Skeletal muscle satellite cell (primary cell): ENCODE measurements around the gene FTSJ1.
"Not testable (repeated sequence)": the region's sequence is repeated elsewhere in the genome, so short reads cannot be mapped to it uniquely, and the experiment has no call there.

Source experiments
- H3K27me3 ChIP-seq: 2 replicates; pipeline ENCODE4 v1.7.0; 2013; ENCODE audit warnings: low read length; ENCODE audit not compliant: control insufficient read depth, insufficient read depth
- H3K36me3 ChIP-seq: 2 replicates; pipeline ENCODE4 v1.7.0; 2013; ENCODE audit warnings: mild to moderate bottlenecking, control low read depth, low read length; ENCODE audit not compliant: insufficient read depth
- H3K4me1 ChIP-seq: 2 replicates; pipeline ENCODE4 v1.7.0; 2013; ENCODE audit warnings: low read length; ENCODE audit not compliant: control insufficient read depth, insufficient read depth
- H3K4me2 ChIP-seq: 2 replicates; pipeline ENCODE4 v1.7.0; 2013; ENCODE audit warnings: mild to moderate bottlenecking, low read length
- H3K4me3 ChIP-seq: 2 replicates; pipeline ENCODE4 v1.7.0; 2013; ENCODE audit warnings: low read length
- H3K9ac ChIP-seq: 2 replicates; pipeline ENCODE4 v1.7.0; 2013; ENCODE audit warnings: mild to moderate bottlenecking, low read depth, low read length, moderate library complexity
- H3K9me3 ChIP-seq: replicated peaks from 2 replicates; pipeline ENCODE4 v1.7.0; 2013; ENCODE audit warnings: mild to moderate bottlenecking, control low read depth, low read length

The FTSJ1 gene

DNA sequence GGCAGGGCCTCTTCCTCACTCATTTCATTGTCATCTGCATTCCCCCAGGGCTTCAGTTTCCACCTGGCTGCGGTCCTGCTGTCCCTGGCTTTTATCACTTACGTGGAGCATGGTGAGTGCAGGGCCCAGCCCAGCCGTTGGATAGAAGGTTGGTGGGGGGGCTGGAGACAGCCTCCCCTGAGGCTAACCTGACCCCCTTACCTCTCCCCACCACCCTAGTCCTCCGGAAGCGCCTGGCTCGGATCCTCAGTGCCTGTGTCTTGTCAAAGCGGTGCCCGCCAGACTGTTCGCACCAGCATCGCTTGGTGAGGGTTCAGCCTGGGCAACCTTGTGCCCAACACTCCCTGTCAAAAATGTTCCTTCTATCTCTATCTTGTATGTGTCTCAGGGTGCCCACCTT lies 39.8 kb downstream of the FTSJ1 start:
- Histone ChIP-seq H3K27me3 (no peaks in the 10 kb centered on the region), H3K4me2 (no peak overlapping the region), H3K4me1 (no peaks in the 10 kb centered on the region), H3K9me3 (peaks cover 4% of the 10 kb centered on the region), H3K36me3 (peaks cover 23% of the 10 kb centered on the region), H3K9ac (no peak overlapping the region), H3K4me3 (no peak overlapping the region)

GRCh38 chrX:48516285-48516684 lies 40.3 kb downstream of the FTSJ1 start:
- Histone ChIP-seq H3K4me2 (no peak overlapping the region), H3K4me1 (no peaks in the 10 kb centered on the region), H3K9me3 (peaks cover 4% of the 10 kb centered on the region), H3K27me3 (no peaks in the 10 kb centered on the region), H3K36me3 (peaks cover 23% of the 10 kb centered on the region), H3K4me3 (no peak overlapping the region), H3K9ac (no peak overlapping the region)

GRCh38 chrX:48516987-48517386 lies 41.0 kb downstream of the FTSJ1 start:
- no peaks in the 10 kb centered on the region for H3K27me3 ChIP-seq
- no peak overlapping the region for H3K9ac ChIP-seq

DNA sequence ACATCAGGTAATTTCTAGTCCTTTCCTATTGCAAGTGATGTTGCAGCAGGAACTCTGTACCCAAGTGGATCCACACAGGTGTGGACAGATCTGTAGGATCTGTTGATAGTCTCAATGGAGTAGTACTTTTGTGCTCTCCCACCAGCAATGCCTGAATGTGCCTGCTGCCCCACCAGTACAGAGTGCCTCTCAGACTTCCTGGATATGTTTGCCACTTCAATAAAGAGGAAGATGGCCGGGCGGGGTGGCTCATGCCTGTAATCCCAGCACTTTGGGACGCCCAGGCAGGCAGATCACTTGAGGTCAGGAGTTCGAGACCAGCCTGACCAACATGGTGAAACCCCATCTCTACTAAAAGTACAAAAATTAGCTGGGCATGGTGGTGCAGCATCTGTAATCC lies 43.5 kb downstream of the FTSJ1 start:
- H3K27me3 ChIP-seq, H3K4me3 ChIP-seq, H3K4me1 ChIP-seq, H3K4me2 ChIP-seq, H3K9me3 ChIP-seq, H3K9ac ChIP-seq: not testable (repeated sequence)
- H3K36me3 ChIP-seq = peaks cover 23% of the 10 kb centered on the region

More at GRCh38 chrX:48516987-48517386, 41.0 kb downstream of the FTSJ1 start:
- no peak overlapping the region for H3K4me3 ChIP-seq
- H3K4me1 ChIP-seq = no peaks in the 10 kb centered on the region
- peaks cover 4% of the 10 kb centered on the region for H3K9me3 ChIP-seq
- H3K4me2 ChIP-seq = no peak overlapping the region
- peaks cover 23% of the 10 kb centered on the region for H3K36me3 ChIP-seq

- H3K9me3 ChIP-seq = peaks cover under 1% of the 10 kb centered on the region
Measured at GRCh38 chrX:48520455-48520854, 44.5 kb downstream of the FTSJ1 start.

DNA sequence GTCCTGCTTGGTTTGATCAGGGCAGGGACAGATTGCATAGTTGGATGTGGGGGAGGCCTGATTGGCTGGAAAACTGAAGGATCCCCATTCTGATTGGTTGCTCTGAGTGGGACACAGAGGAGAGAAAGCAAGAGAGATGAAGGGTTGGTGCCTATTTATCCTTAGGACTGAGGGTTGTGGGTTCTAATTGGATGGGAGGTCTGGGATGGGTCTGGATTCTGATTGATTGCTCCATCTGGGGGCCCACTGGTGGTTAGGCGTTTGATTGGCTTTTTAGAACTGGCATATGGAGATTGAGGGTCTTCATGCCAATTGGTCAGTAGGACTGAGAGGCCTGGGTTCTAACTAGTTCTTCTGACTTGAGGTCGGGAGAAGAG lies 45.0 kb downstream of the FTSJ1 start:
- Histone ChIP-seq H3K9me3 (no peaks in the 10 kb centered on the region), H3K4me2 (peak overlapping the region; percentile 86), H3K9ac (no peak overlapping the region), H3K27me3 (no peaks in the 10 kb centered on the region), H3K36me3 (peaks cover 15% of the 10 kb centered on the region), H3K4me3 (peak overlapping the region; percentile 69), H3K4me1 (peaks cover 3% of the 10 kb centered on the region)

More at GRCh38 chrX:48520455-48520854, 44.5 kb downstream of the FTSJ1 start:
- Histone ChIP-seq H3K27me3 (no peaks in the 10 kb centered on the region), H3K4me2 (no peak overlapping the region), H3K9ac (no peak overlapping the region), H3K4me1 (peaks cover 3% of the 10 kb centered on the region), H3K36me3 (peaks cover 15% of the 10 kb centered on the region), H3K4me3 (no peak overlapping the region)

DNA sequence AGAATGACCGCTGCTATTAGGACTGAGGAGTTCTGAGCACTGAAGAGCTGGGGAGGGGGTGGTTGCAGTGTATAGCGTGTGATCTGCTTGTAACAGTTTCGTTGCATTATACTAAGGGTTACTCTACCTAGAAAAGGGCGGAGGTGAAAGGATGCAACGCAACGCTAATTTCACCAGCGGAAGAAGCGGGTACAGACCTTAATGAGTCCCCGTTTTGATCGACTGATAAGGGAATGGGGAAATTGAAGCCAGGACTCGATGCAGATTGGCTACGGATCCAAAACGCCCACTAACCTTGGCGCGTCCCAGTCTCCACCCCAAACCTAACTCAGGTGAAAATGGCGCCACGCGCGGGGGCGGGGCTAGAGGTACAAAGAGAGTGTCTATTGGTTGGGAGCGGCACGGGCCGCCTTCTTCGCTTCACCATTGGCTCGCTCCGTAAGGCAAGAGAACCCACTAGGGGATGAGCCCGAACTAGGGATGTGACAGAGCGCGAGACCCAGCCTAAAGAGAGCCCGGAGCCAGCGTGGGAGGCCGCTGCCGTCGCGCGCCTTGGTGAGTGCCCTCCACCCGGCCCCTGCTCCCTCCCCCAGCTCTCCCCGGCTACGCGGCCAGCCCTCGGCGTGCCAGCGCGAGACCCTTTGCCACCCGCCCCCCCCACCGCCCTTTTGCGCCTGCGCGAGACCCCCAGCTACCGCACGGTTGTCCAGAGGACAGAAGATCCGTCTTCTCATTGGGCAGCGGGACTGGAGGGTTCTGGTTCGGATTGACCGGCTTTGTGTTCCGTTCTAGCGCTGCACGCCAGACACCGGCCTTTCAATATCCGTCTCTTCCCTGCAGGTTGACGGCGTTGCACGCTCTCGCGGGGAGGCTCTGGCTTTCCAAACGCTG lies 45.6 kb downstream of the FTSJ1 start, which contains the start of gene EBP:
TSS of gene EBP (plus strand) at position 456 of the 891 bp plus-strand sequence. CDS start 1,964 bp downstream, outside the sequence.
- Histone ChIP-seq H3K9me3 (no peaks in the 10 kb centered on the region), H3K4me3 (peak within 1 kb of the TSS; percentile 69), H3K27me3 (no peaks in the 10 kb centered on the region), H3K4me2 (peak within 1 kb of the TSS; percentile 86), H3K4me1 (peaks cover 3% of the 10 kb centered on the region), H3K9ac (peak within 1 kb of the TSS; percentile 63), H3K36me3 (peaks cover 10% of the 10 kb centered on the region)

DNA sequence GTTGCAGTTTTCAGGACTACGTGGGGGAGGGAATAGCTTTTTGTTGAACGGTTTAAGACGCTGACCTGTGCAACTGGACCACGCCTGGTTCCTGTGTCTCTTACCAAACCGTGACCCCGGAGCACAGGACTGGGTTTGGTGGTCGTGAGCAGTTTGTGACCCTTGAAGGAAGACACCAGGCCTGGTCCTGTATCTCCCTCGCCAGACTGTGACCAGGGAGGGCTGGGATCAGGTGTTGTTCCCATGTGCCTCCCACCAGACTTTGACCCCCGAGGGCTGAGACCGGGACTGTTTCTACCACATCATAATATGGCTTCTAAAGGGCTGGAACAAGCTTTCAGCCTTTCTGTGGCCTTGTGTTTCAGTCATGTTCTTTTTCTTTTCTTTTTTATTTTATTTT lies 46.3 kb downstream of the FTSJ1 start:
- Histone ChIP-seq H3K4me3 (peak overlapping the region; percentile 69), H3K9me3 (no peaks in the 10 kb centered on the region), H3K9ac (peak overlapping the region; percentile 63), H3K27me3 (no peaks in the 10 kb centered on the region), H3K36me3 (peaks cover 11% of the 10 kb centered on the region), H3K4me2 (peak overlapping the region; percentile 86), H3K4me1 (peaks cover 3% of the 10 kb centered on the region)

DNA sequence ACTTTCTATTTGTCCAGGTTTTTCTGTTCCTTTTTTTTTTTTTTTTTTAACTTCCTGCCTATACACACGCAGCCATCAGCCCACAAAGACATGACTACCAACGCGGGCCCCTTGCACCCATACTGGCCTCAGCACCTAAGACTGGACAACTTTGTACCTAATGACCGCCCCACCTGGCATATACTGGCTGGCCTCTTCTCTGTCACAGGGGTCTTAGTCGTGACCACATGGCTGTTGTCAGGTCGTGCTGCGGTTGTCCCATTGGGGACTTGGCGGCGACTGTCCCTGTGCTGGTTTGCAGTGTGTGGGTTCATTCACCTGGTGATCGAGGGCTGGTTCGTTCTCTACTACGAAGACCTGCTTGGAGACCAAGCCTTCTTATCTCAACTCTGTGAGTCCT lies 47.7 kb downstream of the FTSJ1 start:
- H3K9me3 ChIP-seq = no peaks in the 10 kb centered on the region
- H3K4me3 ChIP-seq = no peak overlapping the region
- H3K27me3 ChIP-seq = no peaks in the 10 kb centered on the region
- peaks cover 3% of the 10 kb centered on the region for H3K4me1 ChIP-seq
- no peak overlapping the region for H3K4me2 ChIP-seq
- H3K36me3 ChIP-seq = peaks cover 18% of the 10 kb centered on the region
- no peak overlapping the region for H3K9ac ChIP-seq

DNA sequence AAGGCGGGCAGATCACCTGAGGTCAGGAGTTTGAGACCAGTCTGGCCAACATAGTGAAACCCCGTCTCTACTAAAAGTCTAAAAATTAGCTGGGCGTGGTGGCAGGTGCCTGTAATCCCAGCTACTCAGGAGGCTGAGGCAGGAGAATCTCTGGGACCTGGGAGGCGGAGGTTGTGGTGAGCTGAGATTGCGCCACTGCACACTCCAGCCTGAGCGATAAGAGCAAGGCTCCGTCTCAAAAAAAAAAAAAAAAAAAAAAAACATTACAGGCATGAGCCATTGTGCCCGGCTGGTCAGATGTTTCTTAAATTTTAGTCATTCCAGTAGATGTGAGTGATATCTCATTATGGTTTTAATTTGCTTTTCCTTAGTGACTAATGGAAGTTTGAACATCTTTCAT lies 49.9 kb downstream of the FTSJ1 start:
- H3K4me1 ChIP-seq, H3K4me2 ChIP-seq, H3K27me3 ChIP-seq, H3K4me3 ChIP-seq, H3K9me3 ChIP-seq, H3K9ac ChIP-seq: not testable (repeated sequence)
- H3K36me3 ChIP-seq = peaks cover 18% of the 10 kb centered on the region

GRCh38 chrX:48530736-48531135 lies 54.7 kb downstream of the FTSJ1 start:
- Histone ChIP-seq H3K4me1 (peaks cover 22% of the 10 kb centered on the region), H3K9ac (no peak overlapping the region), H3K9me3 (no peaks in the 10 kb centered on the region), H3K4me3 (no peak overlapping the region), H3K4me2 (no peak overlapping the region), H3K27me3 (no peaks in the 10 kb centered on the region), H3K36me3 (peaks cover 14% of the 10 kb centered on the region)
